K562 (cell line): ENCODE data around the gene NEUROD4. TPM values are rescaled to one million over a fixed set of nuclear protein-coding genes. Genes with fewer than 3 reads are reported as not detected.

Experiments used
- CBFA2T2 ChIP-seq: fragments of 450-650 bp; conservative IDR thresholded peaks from 2 replicates; pipeline ENCODE4 v1.6.1; 2017; ENCODE audit warnings: mild to moderate bottlenecking
- CBX8 ChIP-seq: fragments of 200-600 bp; sonication (generic); IDR thresholded peaks from 2 replicates; pipeline ENCODE4 v1.6.1; 2012; ENCODE audit warnings: borderline replicate concordance, mixed run types, low read depth, mild to moderate bottlenecking, moderate library complexity, mixed read lengths, low read length, control low read depth, inconsistent platforms; ENCODE audit not compliant: poor library complexity, severe bottlenecking; ENCODE audit errors: extremely low read depth
- CREB3L1 ChIP-seq: fragments of 450-650 bp; IDR thresholded peaks from 2 replicates; pipeline ENCODE4 v1.6.1; 2014; ENCODE audit warnings: low read depth, mild to moderate bottlenecking, moderate library complexity, borderline replicate concordance
- DACH1 ChIP-seq: fragments of 450-650 bp; IDR thresholded peaks from 2 replicates; pipeline ENCODE4 v1.6.1; 2018; ENCODE audit not compliant: partially characterized antibody
- DIDO1 ChIP-seq: fragments of 450-650 bp; IDR thresholded peaks from 2 replicates; pipeline ENCODE4 v1.6.1; 2016; ENCODE audit warnings: low read depth, missing biosample characterization, missing genetic modification characterization
- NFIX ChIP-seq: fragments of 250-450 bp; sonication (Bioruptor Pico); IDR thresholded peaks from 2 replicates; pipeline ENCODE4 v1.4.0; 2020; ENCODE audit warnings: low read depth, mild to moderate bottlenecking, moderate library complexity
- NR0B1 ChIP-seq: fragments of 450-650 bp; IDR thresholded peaks from one replicate; pipeline ENCODE4 v1.6.1; 2018; ENCODE audit warnings: mild to moderate bottlenecking, moderate library complexity; ENCODE audit not compliant: partially characterized antibody
- PHF21A ChIP-seq: fragments of 450-650 bp; IDR thresholded peaks from 2 replicates; pipeline ENCODE4 v1.6.1; 2017; ENCODE audit warnings: low read depth, borderline replicate concordance
- POLR3A ChIP-seq: IDR thresholded peaks from 2 replicates; pipeline ENCODE4 v1.6.1; 2011; ENCODE audit warnings: borderline replicate concordance, mild to moderate bottlenecking, moderate library complexity; ENCODE audit not compliant: insufficient read length, insufficient read depth; ENCODE audit errors: extremely low read depth
- RBM14 ChIP-seq: fragments of 200-400 bp; formaldehyde crosslinking; IDR thresholded peaks from 2 replicates; pipeline ENCODE4 v1.6.1; 2018; ENCODE audit warnings: low read depth, mild to moderate bottlenecking, low read length, moderate library complexity, borderline replicate concordance; ENCODE audit not compliant: insufficient read depth
- RBM17 ChIP-seq: fragments of 200-400 bp; formaldehyde crosslinking; IDR thresholded peaks from 2 replicates; pipeline ENCODE4 v1.6.1; 2017; ENCODE audit warnings: low read depth, mild to moderate bottlenecking, low read length, borderline replicate concordance
- TCF7L2 ChIP-seq: fragments of 150-350 bp; IDR thresholded peaks from 2 replicates; pipeline ENCODE4 v1.6.1; 2016; ENCODE audit warnings: low read depth, mild to moderate bottlenecking, low read length, moderate library complexity
- TEAD4 ChIP-seq, 2 experiments: sonication (generic) in 1 of 2; formaldehyde crosslinking in 1 of 2; IDR thresholded peaks; 2 replicates each; pipeline versions ENCODE4 v1.6.1 to v1.8.0; 2012 to 2022; ENCODE audit warnings: borderline replicate concordance in 1 of 2, inconsistent platforms in 1 of 2, low read length in 1 of 2, mild to moderate bottlenecking in 1 of 2, missing genetic modification reagents in 1 of 2
- THRA ChIP-seq: fragments of 450-650 bp; IDR thresholded peaks from 2 replicates; pipeline ENCODE4 v1.6.1; 2017; ENCODE audit warnings: mild to moderate bottlenecking, moderate library complexity
- ZBTB11 ChIP-seq, 3 experiments: fragments of 200-800 bp in 1 of 3; fragments of 250-450 bp in 1 of 3; fragments of 450-650 bp in 1 of 3; sonication (Bioruptor Pico) in 1 of 3; sonication (Bioruptor generic) in 1 of 3; formaldehyde crosslinking in 1 of 3; IDR thresholded peaks; 2 replicates each; pipeline versions ENCODE4 v1.6.1 to v1.8.0; 2016 to 2022; ENCODE audit warnings: mild to moderate bottlenecking in 2 of 3, missing genetic modification characterization in 2 of 3, missing compliant biosample characterization in 1 of 3, moderate library complexity in 1 of 3
- ZNF655 ChIP-seq: fragments of 250-450 bp; sonication (Bioruptor Pico); IDR thresholded peaks from 2 replicates; pipeline ENCODE4 v1.5.0; 2021
- polyA plus RNA-seq, 8 experiments: library from polyadenylated mRNA; depleted of rRNA in 4 of 8; stranded (reverse) in 5 of 8; unstranded in 3 of 8; fragments of >200 nt; fragmentation: Nextera tagmentation in 2 of 8; fragmentation: Illumina TruSeq in 1 of 8; extraction: Ambion mirVana in 2 of 8; extraction: Trizol in 1 of 8; gene quantifications; 2 replicates each; pipeline versions ENCODE4 v1.2.1 to v1.2.3, GENCODE V29; 2011 to 2014; ENCODE audit warnings: inconsistent platforms in 1 of 8, missing spikeins in 1 of 8
- total RNA-seq, 7 experiments: library from RNA; depleted of rRNA in 6 of 7; stranded (reverse); fragments of >200 nt in 6 of 7; fragmentation: Illumina TruSeq in 2 of 7; extraction: Trizol in 2 of 7; gene quantifications; 2 replicates each; pipeline versions ENCODE4 v1.2.1 to v1.2.3, GENCODE V29; 2011 to 2021; ENCODE audit warnings: low replicate concordance in 1 of 7

The NEUROD4 gene
- total and polyA plus RNA-seq, 9 of the 15 experiments (the other 6 are each of a cell fraction or from before 2014, with no cell fraction given) = not detected

- TF ChIP-seq PHF21A (no peak), ZBTB11 (CRISPR knock-in tag; IDR thresholded peaks at IDR 0.05) (no peak), ZNF655 (CRISPR knock-in tag) (no peak), CREB3L1 (no peak), THRA (no peak), CBFA2T2 (peak; percentile 48; the same call in 1 of the 2 replicates), NR0B1 (no peak), DACH1 (peak; percentile 22), TCF7L2 (no peak), TEAD4 (IDR thresholded peaks at IDR 0.05; ENCODE audit: low read length) (0 out of 2 replicates have a peak, but pooled peaks have one; percentile 14), TEAD4 (CRISPR knock-in tag; IDR thresholded peaks at IDR 0.05; ENCODE audit: borderline replicate concordance) (no peak), RBM14 (no peak), RBM17 (no peak), NFIX (CRISPR knock-in tag) (peak; percentile 27; the same call in 1 of the 2 replicates), POLR3A (no peak), DIDO1 (no peak), CBX8 (no peak)
These were observed 31.2 kb upstream of the NEUROD4 start (continued) for GRCh38 chr12:54988402-54989054.
